T-helper 2 cell treated with Interferon-gamma antibody and Interleukin-4, amounts not matched to agents 5 μg/mL and 100 μg/mL, for 36 hours (primary cell): ENCODE results near the gene JPH3.
A peak's percentile ranks its signal among the peaks of the same experiment; 100 is the strongest.

Experiments
- DNase-seq: peaks from one replicate; pipeline ENCODE4 v3.0.0; 2021; ENCODE audit warnings: low spot score
- H3K27ac Mint-ChIP-seq: one replicate; pipeline ENCODE4 v1.8.0; 2021; ENCODE audit warnings: mild to moderate bottlenecking, mixed read lengths
- H3K27me3 Mint-ChIP-seq: one replicate; pipeline ENCODE4 v1.8.0; 2021; ENCODE audit warnings: low read depth, mixed read lengths
- H3K36me3 Mint-ChIP-seq: one replicate; pipeline ENCODE4 v1.8.0; 2021; ENCODE audit warnings: low read depth, mixed read lengths
- H3K4me1 Mint-ChIP-seq: one replicate; pipeline ENCODE4 v1.8.0; 2021; ENCODE audit warnings: low read depth, mixed read lengths
- H3K4me3 Mint-ChIP-seq: one replicate; pipeline ENCODE4 v1.8.0; 2022; ENCODE audit warnings: mild to moderate bottlenecking, moderate library complexity, mixed read lengths
- H3K9me3 Mint-ChIP-seq: one replicate; pipeline ENCODE4 v1.8.0; 2021; ENCODE audit warnings: mixed read lengths

Gene JPH3

GRCh38 chr16:87735270-87736007 lies 133.1 kb downstream of the JPH3 start:
- Mint-ChIP-seq H3K36me3 (peaks cover 20% of the 10 kb centered on the region), H3K4me3 (no peak overlapping the region), H3K27me3 (no peaks in the 10 kb centered on the region), H3K9me3 (no peaks in the 10 kb centered on the region), H3K4me1 (peaks cover 4% of the 10 kb centered on the region), H3K27ac (no peak overlapping the region)
- no peak for DNase-seq

- Mint-ChIP-seq H3K27me3 (no peaks in the 10 kb centered on the region), H3K4me1 (peaks cover 4% of the 10 kb centered on the region), H3K4me3 (no peak overlapping the region), H3K9me3 (no peaks in the 10 kb centered on the region), H3K36me3 (peaks cover 19% of the 10 kb centered on the region), H3K27ac (no peak overlapping the region)
- DNase-seq: no peak
Measured at GRCh38 chr16:87736008-87736382, 133.7 kb downstream of the JPH3 start.

GRCh38 chr16:87739801-87740200 lies 137.5 kb downstream of the JPH3 start:
- Mint-ChIP-seq H3K9me3 (no peaks in the 10 kb centered on the region), H3K4me1 (no peaks in the 10 kb centered on the region), H3K27ac (no peak overlapping the region), H3K36me3 (peaks cover 12% of the 10 kb centered on the region), H3K4me3 (no peak overlapping the region), H3K27me3 (no peaks in the 10 kb centered on the region)
- no peak for DNase-seq

- H3K4me1 Mint-ChIP-seq: no peaks in the 10 kb centered on the region
- DNase-seq: no peak
- H3K4me3 Mint-ChIP-seq: no peak overlapping the region
- no peaks in the 10 kb centered on the region for H3K9me3 Mint-ChIP-seq
- H3K27ac Mint-ChIP-seq: no peak overlapping the region
- H3K27me3 Mint-ChIP-seq: no peaks in the 10 kb centered on the region
- peaks cover 17% of the 10 kb centered on the region for H3K36me3 Mint-ChIP-seq
Measured at GRCh38 chr16:87740441-87740840, 138.1 kb downstream of the JPH3 start.

DNA sequence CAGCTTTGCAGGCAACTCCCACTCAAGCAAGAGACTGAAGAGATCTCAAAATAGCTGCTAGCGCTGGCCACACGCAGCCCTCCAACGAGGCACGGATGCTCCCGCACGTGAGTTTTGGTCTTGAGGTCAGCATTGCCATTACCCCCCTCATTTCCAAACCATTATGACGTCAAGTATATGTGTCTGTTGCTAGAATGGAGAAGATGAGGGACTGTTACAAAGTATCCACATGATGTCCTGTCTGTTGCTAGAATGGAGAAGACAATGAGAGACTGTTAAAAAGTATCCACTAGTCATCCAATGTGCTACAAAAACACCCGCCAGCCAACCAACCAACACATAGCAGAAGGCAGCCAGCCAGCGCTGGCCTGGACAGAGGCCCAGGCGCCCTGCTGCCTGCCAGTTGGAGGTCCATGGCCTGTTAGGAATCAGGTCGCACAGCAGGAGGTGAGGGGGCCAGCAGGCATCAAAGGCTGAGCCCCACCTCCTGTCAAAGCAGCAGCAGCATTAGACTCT lies 138.7 kb downstream of the JPH3 start:
- H3K27ac Mint-ChIP-seq: no peak overlapping the region
- no peaks in the 10 kb centered on the region for H3K27me3 Mint-ChIP-seq
- peaks cover 18% of the 10 kb centered on the region for H3K36me3 Mint-ChIP-seq
- no peak overlapping the region for H3K4me3 Mint-ChIP-seq
- no peak for DNase-seq
- H3K9me3 Mint-ChIP-seq: no peaks in the 10 kb centered on the region
- H3K4me1 Mint-ChIP-seq: no peaks in the 10 kb centered on the region

DNA sequence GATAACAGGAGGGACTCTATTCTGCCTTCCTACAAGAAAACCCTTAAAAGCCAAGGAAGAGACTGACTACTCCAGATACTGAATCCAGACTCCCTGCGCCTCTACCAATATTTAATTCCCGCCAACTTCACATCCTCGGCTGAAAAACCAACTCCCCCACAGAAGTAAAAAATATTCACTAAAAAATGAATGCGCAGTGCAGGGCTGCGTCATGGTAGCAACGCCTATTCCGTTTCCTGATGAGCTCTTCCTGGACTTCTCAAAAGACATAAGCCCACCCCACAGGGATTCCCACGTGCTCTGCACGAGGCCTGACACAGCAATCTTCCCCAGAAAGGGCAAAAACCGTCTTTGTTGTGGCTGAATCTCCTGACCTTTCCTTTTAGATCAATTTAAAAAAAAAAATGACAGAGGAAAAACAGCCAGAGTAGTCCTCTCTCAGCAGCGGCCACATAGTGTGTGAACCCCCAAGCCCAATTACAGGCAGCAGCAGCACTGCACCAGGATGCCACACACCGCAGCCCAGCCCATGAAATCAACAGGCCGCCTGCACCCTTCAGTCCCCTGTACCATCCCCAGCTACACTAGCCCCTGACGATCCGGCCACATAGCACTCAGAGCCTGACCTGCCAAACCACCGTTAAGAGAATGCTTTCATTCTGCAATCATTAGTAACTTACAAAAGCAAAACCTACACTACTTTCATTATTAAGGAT lies 139.6 kb downstream of the JPH3 start:
- Mint-ChIP-seq H3K4me1 (no peaks in the 10 kb centered on the region), H3K27ac (no peak overlapping the region), H3K4me3 (no peak overlapping the region), H3K36me3 (peaks cover 21% of the 10 kb centered on the region), H3K27me3 (no peaks in the 10 kb centered on the region), H3K9me3 (no peaks in the 10 kb centered on the region)
- no peak for DNase-seq

DNA sequence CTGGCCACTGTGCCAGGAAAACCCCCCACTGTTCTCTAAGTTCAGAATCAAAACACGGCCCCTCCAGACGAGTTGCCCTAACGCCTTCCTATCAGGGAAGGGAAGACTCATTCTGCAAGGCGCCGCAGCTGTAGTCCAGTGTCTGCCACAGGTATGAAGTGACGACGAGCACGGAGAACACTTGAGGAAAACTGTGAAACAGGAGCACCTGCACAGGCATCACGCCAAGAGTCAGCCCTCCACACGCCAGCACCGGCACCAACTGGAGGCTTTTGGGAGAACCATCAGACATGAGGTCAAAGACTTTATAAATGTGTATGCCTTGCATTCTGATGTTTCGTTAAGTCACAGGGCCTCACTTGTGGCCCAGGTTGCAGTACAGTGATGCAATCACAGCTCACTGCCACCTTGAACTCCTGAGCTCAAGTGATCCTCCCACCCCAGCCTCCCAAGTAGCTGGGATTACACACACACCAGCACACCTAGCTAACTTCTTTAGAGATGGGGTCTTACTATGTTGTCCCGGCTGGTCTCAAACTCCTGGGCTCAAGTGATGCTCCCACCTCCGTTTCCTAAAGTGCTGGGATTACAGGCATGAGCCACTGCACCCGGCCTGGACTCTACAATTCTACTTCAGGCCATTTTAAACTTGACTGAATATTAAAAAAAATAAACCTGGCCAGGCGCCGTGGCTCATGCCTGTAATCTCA lies 140.6 kb downstream of the JPH3 start:
- no peak overlapping the region for H3K4me3 Mint-ChIP-seq
- peaks cover 22% of the 10 kb centered on the region for H3K36me3 Mint-ChIP-seq
- DNase-seq: no peak
- H3K4me1 Mint-ChIP-seq: no peaks in the 10 kb centered on the region
- no peaks in the 10 kb centered on the region for H3K9me3 Mint-ChIP-seq
- no peak overlapping the region for H3K27ac Mint-ChIP-seq
- no peaks in the 10 kb centered on the region for H3K27me3 Mint-ChIP-seq

- peaks cover 30% of the 10 kb centered on the region for H3K36me3 Mint-ChIP-seq
- H3K9me3 Mint-ChIP-seq: no peaks in the 10 kb centered on the region
- DNase-seq: no peak
- H3K27me3 Mint-ChIP-seq: no peaks in the 10 kb centered on the region
- H3K4me3 Mint-ChIP-seq: no peak overlapping the region
- H3K27ac Mint-ChIP-seq: peak overlapping the region; percentile 21
- H3K4me1 Mint-ChIP-seq: no peaks in the 10 kb centered on the region
Measured at GRCh38 chr16:87744750-87745514, 142.6 kb downstream of the JPH3 start.

GRCh38 chr16:87746178-87746577 lies 143.9 kb downstream of the JPH3 start:
- DNase-seq: no peak
- Mint-ChIP-seq H3K9me3 (no peaks in the 10 kb centered on the region), H3K36me3 (peaks cover 34% of the 10 kb centered on the region), H3K27me3 (no peaks in the 10 kb centered on the region), H3K4me3 (no peak overlapping the region), H3K27ac (no peak overlapping the region), H3K4me1 (no peaks in the 10 kb centered on the region)
